ENCODE data around the gene SHPK.
"Not testable (repeated sequence)": the region's sequence is repeated elsewhere in the genome, so short reads cannot be mapped to it uniquely, and the experiment has no call there.

Gene SHPK

GRCh38 chr17:3571043-3571900, 64.8 kb downstream of the SHPK start:
- H3K9ac ChIP-seq = no peak overlapping the region
- no peak overlapping the region for H3K27ac ChIP-seq
- H3K4me2 ChIP-seq (ENCODE audit: low read length) = no peak overlapping the region
- no peaks in the 10 kb centered on the region for H3K9me3 ChIP-seq (ENCODE audit: control insufficient read depth, low read length)
- no peak overlapping the region for H2AFZ ChIP-seq
- no peaks in the 10 kb centered on the region for H3K36me3 ChIP-seq (ENCODE audit: control insufficient read depth, insufficient read depth, low read length)
- no peaks in the 10 kb centered on the region for H3K4me1 ChIP-seq
- H3K79me2 ChIP-seq = no peaks in the 10 kb centered on the region
- no peaks in the 10 kb centered on the region for H3K27me3 ChIP-seq (ENCODE audit: control insufficient read depth, insufficient read depth, low read length)
- TF ChIP-seq CTCF (IDR thresholded peaks at IDR 0.05) = no peak
- H3K4me3 ChIP-seq (ENCODE audit: low read depth, low read length) = no peak overlapping the region

DNA sequence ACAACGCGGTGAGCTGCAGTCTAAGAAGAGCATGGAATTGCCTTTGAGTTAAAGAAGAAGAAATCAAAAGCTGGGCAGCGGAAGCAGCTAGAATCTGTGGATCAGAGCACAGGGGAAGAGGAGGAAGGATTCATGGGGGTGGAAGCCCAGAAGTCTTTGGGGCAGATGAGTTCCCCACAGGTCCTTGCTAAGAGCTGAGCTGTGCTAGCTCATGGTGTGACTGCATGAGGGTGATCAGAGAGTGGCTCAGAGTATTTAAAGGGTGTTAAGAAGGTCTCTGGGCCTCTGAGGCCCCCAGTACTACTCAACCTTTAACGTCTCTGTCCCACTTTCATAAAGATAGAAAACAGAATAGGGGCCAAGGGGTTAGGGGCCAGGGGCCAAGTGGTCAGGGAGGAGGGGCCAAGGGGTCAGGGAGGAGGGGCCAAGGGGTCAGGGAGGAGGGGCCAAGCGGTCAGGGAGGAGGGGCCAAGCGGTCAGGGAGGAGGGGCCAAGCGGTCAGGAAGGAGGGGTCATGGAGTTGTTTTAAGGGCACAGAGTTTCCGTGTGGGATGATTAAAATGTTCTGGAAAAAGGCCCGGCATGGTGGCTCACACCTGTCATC, 66.4 kb downstream of the SHPK start:
- H3K79me2 ChIP-seq = no peaks in the 10 kb centered on the region
- no peak overlapping the region for H3K27ac ChIP-seq
- H3K4me1 ChIP-seq = no peaks in the 10 kb centered on the region
- no peaks in the 10 kb centered on the region for H3K9me3 ChIP-seq (ENCODE audit: control insufficient read depth, low read length)
- H3K4me3 ChIP-seq (ENCODE audit: low read depth, low read length) = no peak overlapping the region
- H3K27me3 ChIP-seq (ENCODE audit: control insufficient read depth, insufficient read depth, low read length) = no peaks in the 10 kb centered on the region
- H3K9ac ChIP-seq = no peak overlapping the region
- H2AFZ ChIP-seq = no peak overlapping the region
- H3K36me3 ChIP-seq (ENCODE audit: control insufficient read depth, insufficient read depth, low read length) = no peaks in the 10 kb centered on the region
- no peak for TF ChIP-seq CTCF (IDR thresholded peaks at IDR 0.05)
- H3K4me2 ChIP-seq (ENCODE audit: low read length) = no peak overlapping the region

GRCh38 chr17:3566551-3566950, 69.5 kb downstream of the SHPK start:
- Histone ChIP-seq H3K4me3 (ENCODE audit: low read depth, low read length) (no peak overlapping the region), H3K79me2 (no peaks in the 10 kb centered on the region)
- TF ChIP-seq CTCF (IDR thresholded peaks at IDR 0.05) = no peak

DNA sequence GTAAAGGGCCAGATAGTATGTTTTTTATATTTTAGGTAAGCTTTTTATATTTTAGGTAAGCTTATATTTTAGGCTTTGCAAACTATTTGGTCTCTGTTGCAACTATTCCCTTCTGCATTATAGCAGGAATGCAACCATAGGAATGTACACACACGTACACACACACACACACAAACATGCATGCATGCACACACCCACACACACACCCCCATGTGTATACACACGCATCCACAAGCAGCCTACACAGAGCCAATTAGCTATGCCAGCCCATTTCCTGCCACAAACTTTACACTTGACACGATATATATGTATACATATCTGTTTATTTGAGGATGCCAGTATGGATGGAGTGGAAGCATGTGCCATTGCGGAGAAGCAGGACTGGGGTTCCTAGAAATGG, 70.9 kb downstream of the SHPK start:
- no peaks in the 10 kb centered on the region for H3K79me2 ChIP-seq
- H3K4me3 ChIP-seq (ENCODE audit: low read depth, low read length) = no peak overlapping the region
- TF ChIP-seq CTCF (IDR thresholded peaks at IDR 0.05) = no peak

More at GRCh38 chr17:3566551-3566950, 69.5 kb downstream of the SHPK start:
- H3K27me3 ChIP-seq (ENCODE audit: control insufficient read depth, insufficient read depth, low read length) = no peaks in the 10 kb centered on the region
- no peak overlapping the region for H3K4me2 ChIP-seq (ENCODE audit: low read length)
- H3K27ac ChIP-seq = no peak overlapping the region
- no peak overlapping the region for H3K9ac ChIP-seq
- H2AFZ ChIP-seq = no peak overlapping the region
- H3K36me3 ChIP-seq (ENCODE audit: control insufficient read depth, insufficient read depth, low read length) = no peaks in the 10 kb centered on the region
- H3K9me3 ChIP-seq (ENCODE audit: control insufficient read depth, low read length) = no peaks in the 10 kb centered on the region
- H3K4me1 ChIP-seq = no peaks in the 10 kb centered on the region

GRCh38 chr17:3564241-3564640, 71.8 kb downstream of the SHPK start:
- H2AFZ ChIP-seq; H3K9ac ChIP-seq; H3K27me3 ChIP-seq (ENCODE audit: control insufficient read depth, insufficient read depth, low read length); H3K36me3 ChIP-seq (ENCODE audit: control insufficient read depth, insufficient read depth, low read length); H3K27ac ChIP-seq; H3K79me2 ChIP-seq; H3K4me1 ChIP-seq; H3K9me3 ChIP-seq (ENCODE audit: control insufficient read depth, low read length); H3K4me2 ChIP-seq (ENCODE audit: low read length); H3K4me3 ChIP-seq (ENCODE audit: low read depth, low read length): not testable (repeated sequence)

More for the DNA sequence above, 70.9 kb downstream of the SHPK start:
- no peaks in the 10 kb centered on the region for H3K27me3 ChIP-seq (ENCODE audit: control insufficient read depth, insufficient read depth, low read length)
- no peaks in the 10 kb centered on the region for H3K9me3 ChIP-seq (ENCODE audit: control insufficient read depth, low read length)
- H3K9ac ChIP-seq = no peak overlapping the region
- H3K36me3 ChIP-seq (ENCODE audit: control insufficient read depth, insufficient read depth, low read length) = no peaks in the 10 kb centered on the region
- no peak overlapping the region for H2AFZ ChIP-seq
- H3K4me1 ChIP-seq = no peaks in the 10 kb centered on the region
- H3K4me2 ChIP-seq (ENCODE audit: low read length) = no peak overlapping the region
- no peak overlapping the region for H3K27ac ChIP-seq

Measured in parathyroid adenoma (tissue), 2 donors.